HEK293 (cell line): ENCODE results near the gene HSD17B2.

Experiments used
- CTCF ChIA-PET: fragments of 350-600 bp; formaldehyde crosslinking; extraction: SDS; loops from one replicate; lab custom pipeline; 2021; ENCODE audit warnings: antibody characterized with exemption; lab: Yijun Ruan, JAX
- POLR2A ChIA-PET: fragments of 300-600 bp; formaldehyde crosslinking; extraction: SDS; loops from one replicate; lab custom pipeline; 2020; ENCODE audit warnings: antibody characterized with exemption, inconsistent platforms; lab: Yijun Ruan, JAX
- H3K27ac ChIP-seq: fragments of 200-500 bp; sonication (Bioruptor generic); 2 replicates; pipeline ENCODE4 v1.5.1; 2014; ENCODE audit warnings: low read depth, low read length, control low read depth, inconsistent platforms; ENCODE audit errors: extremely low read depth
- H3K36me3 ChIP-seq, 2 experiments: fragments of 200-500 bp in 1 of 2; sonication (Bioruptor generic) in 1 of 2; 1 replicate in 1 of 2; 2 replicates in 1 of 2; pipeline ENCODE4 v1.5.1; 2014 to 2017; ENCODE audit warnings: inconsistent platforms in 2 of 2, low read length in 2 of 2; ENCODE audit not compliant: control insufficient read depth in 2 of 2, insufficient read depth in 1 of 2
- H3K4me1 ChIP-seq: fragments of 200-500 bp; sonication (Bioruptor generic); 2 replicates; pipeline ENCODE4 v1.5.1; 2014; ENCODE audit warnings: mild to moderate bottlenecking, low read length, inconsistent platforms; ENCODE audit not compliant: control insufficient read depth, insufficient read depth
- H3K4me3 ChIP-seq: 2 replicates; pipeline ENCODE4 v1.5.1; 2011; ENCODE audit warnings: low read depth, mild to moderate bottlenecking, control low read depth, low read length, moderate library complexity
- H3K9me3 ChIP-seq: fragments of 200-500 bp; sonication (Bioruptor generic); 2 replicates; pipeline ENCODE4 v1.5.1; 2014; ENCODE audit warnings: low read depth, low read length, inconsistent platforms; ENCODE audit not compliant: control insufficient read depth, insufficient read depth
- BCL6B ChIP-seq: fragments of 450-650 bp; formaldehyde crosslinking; IDR thresholded peaks from 2 replicates; pipeline ENCODE4 v1.5.1; 2017; ENCODE audit warnings: missing biosample characterization, missing genetic modification characterization
- EGR2 ChIP-seq: fragments of 450-650 bp; formaldehyde crosslinking; IDR thresholded peaks from 2 replicates; pipeline ENCODE4 v1.5.1; 2016; ENCODE audit warnings: low read depth, missing biosample characterization, missing genetic modification characterization
- KLF8 ChIP-seq: fragments of 450-650 bp; formaldehyde crosslinking; IDR thresholded peaks from 2 replicates; pipeline ENCODE4 v1.5.1; 2016; ENCODE audit warnings: missing biosample characterization, missing genetic modification characterization
- PRDM1 ChIP-seq: fragments of 450-650 bp; formaldehyde crosslinking; IDR thresholded peaks from 2 replicates; pipeline ENCODE4; 2016; ENCODE audit warnings: missing biosample characterization, missing genetic modification characterization
- SP3 ChIP-seq: fragments of 450-650 bp; formaldehyde crosslinking; IDR thresholded peaks from 2 replicates; pipeline ENCODE4 v1.5.1; 2016; ENCODE audit warnings: missing biosample characterization, missing genetic modification characterization
- YY2 ChIP-seq: fragments of 450-650 bp; formaldehyde crosslinking; IDR thresholded peaks from 2 replicates; pipeline ENCODE4 v1.5.1; 2016; ENCODE audit warnings: missing biosample characterization, missing genetic modification characterization
- ZBTB10 ChIP-seq: fragments of 450-650 bp; formaldehyde crosslinking; IDR thresholded peaks from 2 replicates; pipeline ENCODE4 v1.5.1; 2016; ENCODE audit warnings: missing biosample characterization, missing genetic modification characterization
- ZFHX2 ChIP-seq: fragments of 450-650 bp; formaldehyde crosslinking; conservative IDR thresholded peaks from 2 replicates; pipeline ENCODE4 v1.5.1; 2016; ENCODE audit warnings: missing biosample characterization, missing genetic modification characterization
- ZNF114 ChIP-seq: fragments of 450-650 bp; formaldehyde crosslinking; IDR thresholded peaks from 2 replicates; pipeline ENCODE4 v1.5.0; 2017; ENCODE audit warnings: missing biosample characterization, missing genetic modification characterization
- ZNF138 ChIP-seq: fragments of 450-650 bp; formaldehyde crosslinking; IDR thresholded peaks from 2 replicates; pipeline ENCODE4 v1.5.1; 2016; ENCODE audit warnings: missing biosample characterization, missing genetic modification characterization, borderline replicate concordance
- ZNF600 ChIP-seq: fragments of 450-650 bp; formaldehyde crosslinking; IDR thresholded peaks from 2 replicates; pipeline ENCODE4 v1.5.1; 2016; ENCODE audit warnings: missing biosample characterization, missing genetic modification characterization
- ZNF660 ChIP-seq: fragments of 450-650 bp; IDR thresholded peaks from 2 replicates; pipeline ENCODE4 v1.5.1; 2018; ENCODE audit warnings: missing biosample characterization, mild to moderate bottlenecking, missing genetic modification characterization
- TF ChIP-seq, protein P1 (sequence below): fragments of 450-650 bp; formaldehyde crosslinking; IDR thresholded peaks from 2 replicates; pipeline ENCODE4 v1.5.1; 2016; ENCODE audit warnings: missing biosample characterization, missing genetic modification characterization
- TF ChIP-seq, protein P2 (sequence below): fragments of 450-650 bp; formaldehyde crosslinking; IDR thresholded peaks from 2 replicates; pipeline ENCODE4 v1.5.1; 2016; ENCODE audit warnings: missing biosample characterization, missing genetic modification characterization
- TF ChIP-seq, protein P3 (sequence below): fragments of 450-650 bp; formaldehyde crosslinking; IDR thresholded peaks from 2 replicates; pipeline ENCODE4 v1.5.1; 2016; ENCODE audit warnings: missing biosample characterization, missing genetic modification characterization
- TF ChIP-seq, protein P4 (sequence below): fragments of 450-650 bp; formaldehyde crosslinking; IDR thresholded peaks from 2 replicates; pipeline ENCODE4 v1.5.0; 2017; ENCODE audit warnings: missing biosample characterization, missing genetic modification characterization, borderline replicate concordance

Gene HSD17B2

DNA sequence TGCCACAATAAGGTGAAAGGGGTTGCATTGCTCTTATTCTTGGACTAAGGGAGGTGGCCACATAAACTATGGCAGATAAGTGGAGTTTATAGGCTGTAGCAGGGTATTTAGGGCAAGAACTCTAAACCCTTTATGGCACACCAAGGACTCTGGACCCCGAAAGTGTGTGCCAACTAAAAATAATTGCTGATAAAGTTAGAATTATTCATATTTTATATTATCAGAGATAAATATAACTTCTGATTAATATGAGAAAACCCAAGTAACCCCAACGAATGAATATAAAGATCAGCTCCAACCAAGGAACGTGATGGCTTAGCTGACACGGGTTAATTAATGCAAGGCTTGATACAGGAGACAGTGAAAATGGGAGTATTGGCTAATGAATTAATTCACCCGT, 15.0 kb upstream of the HSD17B2 start:
- Histone ChIP-seq H3K27ac (no peak overlapping the region), H3K9me3 (no peaks in the 10 kb centered on the region), H3K36me3 (no peaks in the 10 kb centered on the region), H3K4me3 (no peak overlapping the region), H3K4me1 (no peaks in the 10 kb centered on the region; the same call in 1 of the 2 replicates)
- CTCF ChIA-PET: no interaction called here
- TF ChIP-seq, protein P1, sequence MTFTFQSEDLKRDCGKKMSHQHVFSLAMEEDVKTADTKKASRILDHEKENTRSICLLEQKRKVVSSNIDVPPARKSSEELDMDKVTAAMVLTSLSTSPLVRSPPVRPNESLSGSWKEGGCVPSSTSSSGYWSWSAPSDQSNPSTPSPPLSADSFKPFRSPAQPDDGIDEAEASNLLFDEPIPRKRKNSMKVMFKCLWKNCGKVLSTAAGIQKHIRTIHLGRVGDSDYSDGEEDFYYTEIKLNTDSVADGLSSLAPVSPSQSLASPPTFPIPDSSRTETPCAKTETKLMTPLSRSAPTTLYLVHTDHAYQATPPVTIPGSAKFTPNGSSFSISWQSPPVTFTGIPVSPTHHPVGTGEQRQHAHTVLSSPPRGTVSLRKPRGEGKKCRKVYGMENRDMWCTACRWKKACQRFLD (tag by site-specific recombination): no peak
- TF ChIP-seq, protein P2, sequence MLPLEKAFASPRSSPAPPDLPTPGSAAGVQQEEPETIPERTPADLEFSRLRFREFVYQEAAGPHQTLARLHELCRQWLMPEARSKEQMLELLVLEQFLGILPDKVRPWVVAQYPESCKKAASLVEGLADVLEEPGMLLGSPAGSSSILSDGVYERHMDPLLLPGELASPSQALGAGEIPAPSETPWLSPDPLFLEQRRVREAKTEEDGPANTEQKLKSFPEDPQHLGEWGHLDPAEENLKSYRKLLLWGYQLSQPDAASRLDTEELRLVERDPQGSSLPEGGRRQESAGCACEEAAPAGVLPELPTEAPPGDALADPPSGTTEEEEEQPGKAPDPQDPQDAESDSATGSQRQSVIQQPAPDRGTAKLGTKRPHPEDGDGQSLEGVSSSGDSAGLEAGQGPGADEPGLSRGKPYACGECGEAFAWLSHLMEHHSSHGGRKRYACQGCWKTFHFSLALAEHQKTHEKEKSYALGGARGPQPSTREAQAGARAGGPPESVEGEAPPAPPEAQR (tag by site-specific recombination): no peak
- TF ChIP-seq PRDM1 (tag by site-specific recombination) (no peak), ZNF600 (tag by site-specific recombination) (no peak)
- POLR2A ChIA-PET: no interaction called here

DNA sequence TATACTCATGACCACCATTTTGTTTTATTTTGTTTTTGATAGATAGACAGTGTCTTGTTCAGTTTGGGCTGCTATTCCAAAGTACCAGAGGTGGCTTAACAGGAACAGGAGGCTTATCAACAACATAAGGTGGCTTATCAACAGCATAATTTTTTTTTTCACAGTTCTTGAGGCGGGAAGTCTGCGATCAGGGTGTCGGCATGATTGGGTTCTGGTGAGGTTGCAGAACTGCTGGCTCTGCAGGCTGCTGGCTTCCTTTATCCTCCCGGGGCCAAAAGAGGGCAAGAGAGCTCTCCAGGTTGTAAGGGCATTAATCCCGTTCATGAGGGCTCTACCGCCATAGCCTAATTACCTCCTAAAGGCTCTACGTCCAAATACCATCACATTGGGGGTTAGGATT, 11.8 kb upstream of the HSD17B2 start:
- TF ChIP-seq ZBTB10 (tag by site-specific recombination) (no peak), ZNF114 (tag by site-specific recombination) (no peak), BCL6B (tag by site-specific recombination) (no peak), YY2 (tag by site-specific recombination) (no peak), SP3 (tag by site-specific recombination) (no peak), ZNF660 (tag by site-specific recombination) (no peak)
- TF ChIP-seq, protein P3, sequence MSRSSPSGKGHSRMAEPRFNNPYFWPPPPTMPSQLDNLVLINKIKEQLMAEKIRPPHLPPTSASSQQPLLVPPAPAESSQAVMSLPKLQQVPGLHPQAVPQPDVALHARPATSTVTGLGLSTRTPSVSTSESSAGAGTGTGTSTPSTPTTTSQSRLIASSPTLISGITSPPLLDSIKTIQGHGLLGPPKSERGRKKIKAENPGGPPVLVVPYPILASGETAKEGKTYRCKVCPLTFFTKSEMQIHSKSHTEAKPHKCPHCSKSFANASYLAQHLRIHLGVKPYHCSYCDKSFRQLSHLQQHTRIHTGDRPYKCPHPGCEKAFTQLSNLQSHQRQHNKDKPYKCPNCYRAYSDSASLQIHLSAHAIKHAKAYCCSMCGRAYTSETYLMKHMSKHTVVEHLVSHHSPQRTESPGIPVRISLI: no peak
- H3K4me3 ChIP-seq: no peak overlapping the region
- H3K36me3 ChIP-seq: no peaks in the 10 kb centered on the region
- H3K4me1 ChIP-seq: no peaks in the 10 kb centered on the region; the same call in 1 of the 2 replicates
- CTCF ChIA-PET: interaction anchor here (0.7 to 1.1 kb wide), 2 partner anchors 13 to 228 kb away, joined by 3 read pairs; no protein-coding TSS in a partner anchor
- no peaks in the 10 kb centered on the region for H3K9me3 ChIP-seq
- no peak overlapping the region for H3K27ac ChIP-seq
- POLR2A ChIA-PET: no interaction called here

GRCh38 chr16:82024316-82024715, 10.7 kb upstream of the HSD17B2 start:
- H3K9me3 ChIP-seq: no peaks in the 10 kb centered on the region
- ChIA-PET POLR2A (no interaction called here), CTCF (no interaction called here)
- TF ChIP-seq, protein P4, sequence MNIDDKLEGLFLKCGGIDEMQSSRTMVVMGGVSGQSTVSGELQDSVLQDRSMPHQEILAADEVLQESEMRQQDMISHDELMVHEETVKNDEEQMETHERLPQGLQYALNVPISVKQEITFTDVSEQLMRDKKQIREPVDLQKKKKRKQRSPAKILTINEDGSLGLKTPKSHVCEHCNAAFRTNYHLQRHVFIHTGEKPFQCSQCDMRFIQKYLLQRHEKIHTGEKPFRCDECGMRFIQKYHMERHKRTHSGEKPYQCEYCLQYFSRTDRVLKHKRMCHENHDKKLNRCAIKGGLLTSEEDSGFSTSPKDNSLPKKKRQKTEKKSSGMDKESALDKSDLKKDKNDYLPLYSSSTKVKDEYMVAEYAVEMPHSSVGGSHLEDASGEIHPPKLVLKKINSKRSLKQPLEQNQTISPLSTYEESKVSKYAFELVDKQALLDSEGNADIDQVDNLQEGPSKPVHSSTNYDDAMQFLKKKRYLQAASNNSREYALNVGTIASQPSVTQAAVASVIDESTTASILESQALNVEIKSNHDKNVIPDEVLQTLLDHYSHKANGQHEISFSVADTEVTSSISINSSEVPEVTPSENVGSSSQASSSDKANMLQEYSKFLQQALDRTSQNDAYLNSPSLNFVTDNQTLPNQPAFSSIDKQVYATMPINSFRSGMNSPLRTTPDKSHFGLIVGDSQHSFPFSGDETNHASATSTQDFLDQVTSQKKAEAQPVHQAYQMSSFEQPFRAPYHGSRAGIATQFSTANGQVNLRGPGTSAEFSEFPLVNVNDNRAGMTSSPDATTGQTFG: no peak
- TF ChIP-seq ZNF138 (tag by site-specific recombination) (no peak), KLF8 (tag by site-specific recombination) (no peak), ZFHX2 (tag by site-specific recombination) (peak; percentile 37), EGR2 (tag by site-specific recombination) (peak; percentile 84)
- no peak overlapping the region for H3K4me3 ChIP-seq
- H3K36me3 ChIP-seq: no peaks in the 10 kb centered on the region
- H3K27ac ChIP-seq: no peak overlapping the region
- H3K4me1 ChIP-seq: no peaks in the 10 kb centered on the region; the same call in 1 of the 2 replicates
